ENCODE data around the gene IGSF21.

The IGSF21 gene

GRCh38 chr1:18132711-18133541 lies 25.3 kb downstream of the IGSF21 start:
- Histone ChIP-seq H3K79me1 (ENCODE audit: low read length) (no peaks in the 10 kb centered on the region), H3K4me3 (ENCODE audit: low read length) (no peak overlapping the region), H2BK5ac (ENCODE audit: low read length) (no peak overlapping the region), H3K18ac (ENCODE audit: low read length) (no peak overlapping the region), H3K23ac (ENCODE audit: low read length) (no peak overlapping the region), H4K5ac (ENCODE audit: low read length) (no peak overlapping the region), H2AK5ac (ENCODE audit: low read length) (no peak overlapping the region), H3K27ac (ENCODE audit: low read depth, low read length) (no peak overlapping the region), H3K9ac (ENCODE audit: low read length) (peak overlapping the region; percentile 3), H2BK15ac (replicated peaks; ENCODE audit: low read depth) (no peak overlapping the region), H3K79me2 (ENCODE audit: control insufficient read depth, insufficient read depth, low read length) (no peaks in the 10 kb centered on the region), H3K56ac (ENCODE audit: low read length) (no peak overlapping the region), H2BK120ac (ENCODE audit: low read depth, low read length) (no peak overlapping the region), H3K4me2 (ENCODE audit: low read length) (no peak overlapping the region), H4K8ac (ENCODE audit: low read depth, low read length) (no peak overlapping the region), H3K27me3 (ENCODE audit: insufficient read depth, low read length, poor library complexity) (no peaks in the 10 kb centered on the region), H3K4me1 (ENCODE audit: control insufficient read depth, low read depth, low read length) (no peaks in the 10 kb centered on the region), H3K4ac (ENCODE audit: low read depth, low read length) (no peak overlapping the region), H3K36me3 (ENCODE audit: control insufficient read depth, insufficient read depth, low read length) (no peaks in the 10 kb centered on the region)
- no CpG with 5 or more reads among the region's 16 CpGs for WGBS (ENCODE audit: extremely low coverage, insufficient coverage, low lambda C conversion rate)
- DNase-seq = no peak

DNA sequence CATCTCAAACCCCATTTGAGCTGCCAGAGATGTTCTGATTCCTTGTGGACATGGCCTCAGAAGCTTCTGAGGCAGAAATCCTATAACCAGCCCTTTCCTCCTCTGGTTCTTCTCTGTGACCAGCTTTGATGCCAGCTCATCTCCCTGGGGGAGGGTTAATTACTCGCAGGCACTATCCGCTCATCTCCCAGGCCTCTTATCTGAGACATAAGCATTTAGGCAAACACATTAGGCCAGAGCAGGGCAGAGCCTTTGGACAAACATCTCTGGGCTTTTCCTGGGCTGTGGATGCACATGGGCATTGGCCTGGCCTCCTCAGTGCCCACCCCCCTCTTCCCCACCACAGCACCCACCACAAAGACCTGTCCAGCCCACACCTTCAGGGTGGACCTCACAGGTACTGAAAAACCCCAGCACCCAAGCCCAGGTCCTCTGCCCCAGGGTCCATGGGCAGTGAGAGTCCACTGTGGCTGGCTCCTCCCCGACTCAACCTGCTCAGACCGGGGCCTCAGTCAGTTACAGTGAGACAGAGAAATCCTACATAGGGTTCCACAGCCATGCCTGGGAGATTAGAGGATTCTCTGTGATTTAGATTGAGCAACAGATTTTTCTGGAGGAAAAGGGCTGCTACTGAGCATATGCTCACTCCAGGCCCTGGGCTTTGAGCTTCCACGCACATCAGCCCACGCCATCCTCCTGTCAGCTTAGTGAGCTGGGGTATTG lies 26.9 kb downstream of the IGSF21 start:
- Histone ChIP-seq H3K56ac (ENCODE audit: low read length) (no peak overlapping the region), H2BK15ac (replicated peaks; ENCODE audit: low read depth) (no peak overlapping the region), H3K27ac (ENCODE audit: low read depth, low read length) (no peak overlapping the region), H4K8ac (ENCODE audit: low read depth, low read length) (no peak overlapping the region), H4K5ac (ENCODE audit: low read length) (no peak overlapping the region), H3K4me1 (ENCODE audit: control insufficient read depth, low read depth, low read length) (no peaks in the 10 kb centered on the region), H3K9ac (ENCODE audit: low read length) (no peak overlapping the region), H3K79me2 (ENCODE audit: control insufficient read depth, insufficient read depth, low read length) (no peaks in the 10 kb centered on the region), H3K4me3 (ENCODE audit: low read length) (no peak overlapping the region), H3K4ac (ENCODE audit: low read depth, low read length) (no peak overlapping the region), H3K23ac (ENCODE audit: low read length) (no peak overlapping the region), H2BK5ac (ENCODE audit: low read length) (no peak overlapping the region), H2AK5ac (ENCODE audit: low read length) (no peak overlapping the region), H3K18ac (ENCODE audit: low read length) (no peak overlapping the region), H3K4me2 (ENCODE audit: low read length) (no peak overlapping the region), H3K36me3 (ENCODE audit: control insufficient read depth, insufficient read depth, low read length) (no peaks in the 10 kb centered on the region), H3K79me1 (ENCODE audit: low read length) (no peaks in the 10 kb centered on the region), H2BK120ac (ENCODE audit: low read depth, low read length) (no peak overlapping the region), H3K27me3 (ENCODE audit: insufficient read depth, low read length, poor library complexity) (no peaks in the 10 kb centered on the region)
- WGBS (ENCODE audit: extremely low coverage, insufficient coverage, low lambda C conversion rate) = no CpG with 5 or more reads among the region's 6 CpGs
- DNase-seq = no peak

GRCh38 chr1:18137759-18138345 lies 30.3 kb downstream of the IGSF21 start:
- DNase-seq = no peak
- WGBS (ENCODE audit: extremely low coverage, insufficient coverage, low lambda C conversion rate) = no CpG with 5 or more reads among the region's 8 CpGs
- Histone ChIP-seq H3K79me2 (ENCODE audit: control insufficient read depth, insufficient read depth, low read length) (no peaks in the 10 kb centered on the region), H3K23ac (ENCODE audit: low read length) (no peak overlapping the region), H3K36me3 (ENCODE audit: control insufficient read depth, insufficient read depth, low read length) (no peaks in the 10 kb centered on the region), H3K9ac (ENCODE audit: low read length) (no peak overlapping the region), H3K56ac (ENCODE audit: low read length) (no peak overlapping the region), H2BK120ac (ENCODE audit: low read depth, low read length) (no peak overlapping the region), H4K8ac (ENCODE audit: low read depth, low read length) (no peak overlapping the region), H4K5ac (ENCODE audit: low read length) (no peak overlapping the region), H3K4me1 (ENCODE audit: control insufficient read depth, low read depth, low read length) (no peaks in the 10 kb centered on the region), H3K27me3 (ENCODE audit: insufficient read depth, low read length, poor library complexity) (no peaks in the 10 kb centered on the region), H3K4me3 (ENCODE audit: low read length) (no peak overlapping the region), H3K4me2 (ENCODE audit: low read length) (no peak overlapping the region), H2AK5ac (ENCODE audit: low read length) (no peak overlapping the region), H2BK5ac (ENCODE audit: low read length) (no peak overlapping the region), H2BK15ac (replicated peaks; ENCODE audit: low read depth) (no peak overlapping the region), H3K27ac (ENCODE audit: low read depth, low read length) (no peak overlapping the region), H3K4ac (ENCODE audit: low read depth, low read length) (no peak overlapping the region), H3K18ac (ENCODE audit: low read length) (no peak overlapping the region), H3K79me1 (ENCODE audit: low read length) (no peaks in the 10 kb centered on the region)

DNA sequence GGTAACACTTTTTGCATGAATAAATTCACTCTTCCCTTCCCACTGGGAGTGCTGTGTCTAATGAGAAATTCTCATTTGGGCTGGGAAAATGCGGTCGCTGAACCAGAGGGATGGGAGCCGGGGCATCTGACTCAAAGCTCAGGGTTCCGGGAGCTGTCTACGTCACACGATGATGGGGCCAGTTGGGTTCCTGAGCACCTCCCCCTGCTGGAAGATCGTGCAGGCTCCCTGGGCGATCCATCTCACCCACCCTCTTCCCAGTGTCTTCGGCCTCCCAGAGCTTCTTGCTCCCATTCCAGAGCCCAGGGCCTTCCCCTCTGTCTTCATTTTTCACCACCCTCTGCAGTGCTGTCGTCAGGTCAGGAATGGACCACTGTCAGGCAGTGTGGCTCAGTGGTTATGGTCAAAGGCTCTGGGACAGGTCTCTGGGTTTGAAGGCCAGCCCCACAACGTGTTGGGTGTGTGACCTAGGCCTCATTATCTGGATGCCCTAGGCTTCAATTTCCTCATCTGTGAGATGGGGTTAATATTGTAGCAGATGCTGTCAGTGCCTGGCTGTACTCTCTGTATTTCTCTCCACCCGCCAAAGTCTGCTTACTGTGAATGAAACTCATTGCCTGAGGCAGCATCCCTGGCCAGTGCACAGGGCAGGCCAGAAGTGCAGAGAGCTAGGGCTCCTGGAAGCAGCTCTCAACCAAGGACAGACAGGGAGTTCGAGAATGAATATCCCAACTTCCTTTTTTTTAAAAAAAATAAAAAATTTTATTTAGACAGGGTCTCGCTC lies 31.8 kb downstream of the IGSF21 start:
- Histone ChIP-seq H4K5ac (ENCODE audit: low read length) (no peak overlapping the region), H3K18ac (ENCODE audit: low read length) (no peak overlapping the region), H2AK5ac (ENCODE audit: low read length) (no peak overlapping the region), H3K79me1 (ENCODE audit: low read length) (no peaks in the 10 kb centered on the region), H2BK120ac (ENCODE audit: low read depth, low read length) (no peak overlapping the region), H3K36me3 (ENCODE audit: control insufficient read depth, insufficient read depth, low read length) (no peaks in the 10 kb centered on the region), H2BK5ac (ENCODE audit: low read length) (no peak overlapping the region), H3K4ac (ENCODE audit: low read depth, low read length) (no peak overlapping the region), H3K4me1 (ENCODE audit: control insufficient read depth, low read depth, low read length) (no peaks in the 10 kb centered on the region), H3K27ac (ENCODE audit: low read depth, low read length) (no peak overlapping the region), H3K56ac (ENCODE audit: low read length) (no peak overlapping the region), H3K27me3 (ENCODE audit: insufficient read depth, low read length, poor library complexity) (no peaks in the 10 kb centered on the region), H3K4me2 (ENCODE audit: low read length) (no peak overlapping the region), H4K8ac (ENCODE audit: low read depth, low read length) (no peak overlapping the region), H3K23ac (ENCODE audit: low read length) (no peak overlapping the region), H3K9ac (ENCODE audit: low read length) (no peak overlapping the region), H3K4me3 (ENCODE audit: low read length) (no peak overlapping the region), H3K79me2 (ENCODE audit: control insufficient read depth, insufficient read depth, low read length) (no peaks in the 10 kb centered on the region), H2BK15ac (replicated peaks; ENCODE audit: low read depth) (no peak overlapping the region)
- no peak for DNase-seq
- WGBS (ENCODE audit: extremely low coverage, insufficient coverage, low lambda C conversion rate) = no CpG with 5 or more reads among the region's 14 CpGs

DNA sequence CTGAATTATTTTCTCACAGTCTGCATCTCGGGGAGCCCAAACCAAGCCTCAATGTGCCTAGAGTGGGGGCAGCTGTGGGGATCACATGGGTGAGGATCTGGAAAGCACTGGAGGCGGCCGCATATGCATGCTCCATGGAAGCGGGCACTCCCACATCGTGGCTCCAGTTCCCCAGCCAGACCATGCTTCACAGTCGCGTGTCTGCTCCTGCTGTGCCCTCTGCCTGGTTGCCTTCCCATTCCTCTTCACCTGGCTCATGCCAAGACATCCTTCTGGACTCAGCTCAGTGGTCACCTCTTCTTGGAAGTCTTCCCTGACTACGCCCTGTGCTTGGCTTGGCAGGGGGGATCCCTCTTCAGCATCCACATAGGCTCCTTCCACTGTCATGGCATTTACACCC lies 32.8 kb downstream of the IGSF21 start:
- DNase-seq = no peak
- H4K8ac ChIP-seq (ENCODE audit: low read depth, low read length) = no peak overlapping the region
- WGBS (ENCODE audit: extremely low coverage, insufficient coverage, low lambda C conversion rate) = no CpG with 5 or more reads among the region's 8 CpGs
- no peak overlapping the region for H2BK15ac ChIP-seq (replicated peaks; ENCODE audit: low read depth)
- no peak overlapping the region for H3K56ac ChIP-seq (ENCODE audit: low read length)
- H3K23ac ChIP-seq (ENCODE audit: low read length) = no peak overlapping the region
- H3K4me2 ChIP-seq (ENCODE audit: low read length) = no peak overlapping the region
- no peak overlapping the region for H3K9ac ChIP-seq (ENCODE audit: low read length)
- H2BK120ac ChIP-seq (ENCODE audit: low read depth, low read length) = no peak overlapping the region
- no peak overlapping the region for H4K5ac ChIP-seq (ENCODE audit: low read length)
- no peaks in the 10 kb centered on the region for H3K79me2 ChIP-seq (ENCODE audit: control insufficient read depth, insufficient read depth, low read length)
- H3K79me1 ChIP-seq (ENCODE audit: low read length) = no peaks in the 10 kb centered on the region
- H2BK5ac ChIP-seq (ENCODE audit: low read length) = no peak overlapping the region
- H3K27me3 ChIP-seq (ENCODE audit: insufficient read depth, low read length, poor library complexity) = no peaks in the 10 kb centered on the region
- no peak overlapping the region for H3K18ac ChIP-seq (ENCODE audit: low read length)
- no peaks in the 10 kb centered on the region for H3K36me3 ChIP-seq (ENCODE audit: control insufficient read depth, insufficient read depth, low read length)
- H3K4me3 ChIP-seq (ENCODE audit: low read length) = no peak overlapping the region
- no peak overlapping the region for H2AK5ac ChIP-seq (ENCODE audit: low read length)
- no peak overlapping the region for H3K4ac ChIP-seq (ENCODE audit: low read depth, low read length)
- H3K4me1 ChIP-seq (ENCODE audit: control insufficient read depth, low read depth, low read length) = no peaks in the 10 kb centered on the region
- no peak overlapping the region for H3K27ac ChIP-seq (ENCODE audit: low read depth, low read length)

All from mesendoderm (in vitro differentiated cells).